ENCODE data around the gene ABHD4. TPM values are rescaled to one million over a fixed set of nuclear protein-coding genes. Genes with fewer than 3 reads are reported as not detected.

Gene ABHD4
- total and polyA plus RNA-seq, 4 donors = 9.0 to 32.9 (median 11.1) TPM

DNA sequence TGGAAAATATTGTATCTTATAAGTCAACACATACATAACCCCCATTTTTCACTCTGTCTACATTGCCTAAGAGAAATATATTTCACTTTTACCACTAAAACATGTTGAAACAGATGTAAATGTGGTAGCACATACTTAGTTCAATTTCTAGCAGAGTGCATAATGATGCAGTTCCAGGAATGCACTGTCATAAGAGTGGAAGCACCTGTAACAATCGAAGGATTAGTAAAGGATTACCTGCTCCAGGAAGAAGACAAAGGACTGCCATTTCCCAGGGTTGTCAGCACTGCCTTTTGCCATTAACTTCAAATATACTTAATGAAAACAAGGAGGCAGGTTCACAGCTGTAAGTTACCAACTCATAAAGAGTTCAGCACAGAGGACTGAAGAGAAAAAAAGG lies 33.6 kb upstream of the ABHD4 start:
- Histone ChIP-seq H3K36me3 (ENCODE audit: control insufficient read depth in 4 of 4, insufficient read depth in 3 of 4, low read depth in 1 of 4, low read length in 3 of 4) (peaks cover 7 to 36% (median 20%) of the 10 kb centered on the region in 4 donors), H3K4me3 (ENCODE audit: low read depth in 1 of 3, low read length in 3 of 3) (no peak overlapping the region), H3K4me1 (ENCODE audit: control insufficient read depth in 4 of 4, insufficient read depth in 4 of 4, low read length in 3 of 4) (peaks cover 2 to 13% (median 8%) of the 10 kb centered on the region in 4 donors), H3K27ac (ENCODE audit: low read depth in 1 of 2, low read length in 2 of 2) (no peak overlapping the region), H3K9me3 (ENCODE audit: control insufficient read depth in 4 of 4, low read length in 3 of 4) (no peaks in the 10 kb centered on the region), H3K9ac (ENCODE audit: low read depth in 1 of 2, low read length in 2 of 2) (no peak overlapping the region), H3K27me3 (ENCODE audit: control insufficient read depth in 4 of 4, insufficient read depth in 4 of 4, low read length in 3 of 4) (no peaks in the 10 kb centered on the region)
- DNase-seq (ENCODE audit: low spot score) = no peak
- WGBS = 85% methylated on average over 1 of the region's 1 CpG
- TF ChIP-seq GABPA (IDR thresholded peaks at IDR 0.05 in 1 of 2, conservative IDR thresholded peaks at IDR 0.05 in 1 of 2) = no peak
- no peak for TF ChIP-seq JUND (IDR thresholded peaks at IDR 0.05)
- TF ChIP-seq FOXA1 (IDR thresholded peaks at IDR 0.05) = no peak
- TF ChIP-seq, protein P1, sequence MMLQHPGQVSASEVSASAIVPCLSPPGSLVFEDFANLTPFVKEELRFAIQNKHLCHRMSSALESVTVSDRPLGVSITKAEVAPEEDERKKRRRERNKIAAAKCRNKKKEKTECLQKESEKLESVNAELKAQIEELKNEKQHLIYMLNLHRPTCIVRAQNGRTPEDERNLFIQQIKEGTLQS (IDR thresholded peaks at IDR 0.05) = no peak
- TF ChIP-seq HNF4G (IDR thresholded peaks at IDR 0.05) = no peak
- no peak for TF ChIP-seq YY1 (IDR thresholded peaks at IDR 0.05)
- TF ChIP-seq NR2F2 (IDR thresholded peaks at IDR 0.05) = no peak
- no peak for TF ChIP-seq MAX (IDR thresholded peaks at IDR 0.05)
- no peak for TF ChIP-seq SP1 (IDR thresholded peaks at IDR 0.05)
- TF ChIP-seq, protein P2, sequence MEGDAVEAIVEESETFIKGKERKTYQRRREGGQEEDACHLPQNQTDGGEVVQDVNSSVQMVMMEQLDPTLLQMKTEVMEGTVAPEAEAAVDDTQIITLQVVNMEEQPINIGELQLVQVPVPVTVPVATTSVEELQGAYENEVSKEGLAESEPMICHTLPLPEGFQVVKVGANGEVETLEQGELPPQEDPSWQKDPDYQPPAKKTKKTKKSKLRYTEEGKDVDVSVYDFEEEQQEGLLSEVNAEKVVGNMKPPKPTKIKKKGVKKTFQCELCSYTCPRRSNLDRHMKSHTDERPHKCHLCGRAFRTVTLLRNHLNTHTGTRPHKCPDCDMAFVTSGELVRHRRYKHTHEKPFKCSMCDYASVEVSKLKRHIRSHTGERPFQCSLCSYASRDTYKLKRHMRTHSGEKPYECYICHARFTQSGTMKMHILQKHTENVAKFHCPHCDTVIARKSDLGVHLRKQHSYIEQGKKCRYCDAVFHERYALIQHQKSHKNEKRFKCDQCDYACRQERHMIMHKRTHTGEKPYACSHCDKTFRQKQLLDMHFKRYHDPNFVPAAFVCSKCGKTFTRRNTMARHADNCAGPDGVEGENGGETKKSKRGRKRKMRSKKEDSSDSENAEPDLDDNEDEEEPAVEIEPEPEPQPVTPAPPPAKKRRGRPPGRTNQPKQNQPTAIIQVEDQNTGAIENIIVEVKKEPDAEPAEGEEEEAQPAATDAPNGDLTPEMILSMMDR (IDR thresholded peaks at IDR 0.05; ENCODE audit: low read depth, low read length, missing input control) = no peak
- no peak for TF ChIP-seq HNF4A (conservative IDR thresholded peaks at IDR 0.05)
- TF ChIP-seq EGR1 (IDR thresholded peaks at IDR 0.05; ENCODE audit: low read depth in 2 of 2) = no peak
- TF ChIP-seq REST (IDR thresholded peaks at IDR 0.05) = no peak
- TF ChIP-seq TAF1 (conservative IDR thresholded peaks at IDR 0.05) = no peak
- no peak for TF ChIP-seq FOXA2 (IDR thresholded peaks at IDR 0.05)
- no peak for TF ChIP-seq RXRA (IDR thresholded peaks at IDR 0.05)
- TF ChIP-seq ZBTB33 (IDR thresholded peaks at IDR 0.05) = no peak

Data from liver (tissue), 9 donors.